SK-N-MC (cell line): ENCODE results near the gene WIZ.

Experiments
- EZH2 ChIP-seq: fragments of 200-600 bp; sonication (generic); IDR thresholded peaks from one replicate; pipeline ENCODE4 v1.6.1; 2017; ENCODE audit warnings: antibody characterized with exemption
- FOXP2 ChIP-seq: optimal IDR thresholded peaks from 2 replicates; pipeline ENCODE3; 2011; ENCODE audit warnings: mild to moderate bottlenecking, moderate library complexity; ENCODE audit not compliant: insufficient read depth; ENCODE audit errors: extremely low read length, control extremely low read depth

- TF ChIP-seq EZH2 (no peak), FOXP2 (no peak)
Observed at GRCh38 chr19:15379083-15379998, 70.4 kb downstream of the WIZ start, which contains the start of gene AKAP8.
